Hematopoietic multipotent progenitor cell (in vitro differentiated cells): ENCODE data around the gene GPR87. TPM values are rescaled to one million over a fixed set of nuclear protein-coding genes. Genes with fewer than 3 reads are reported as not detected.

Experiments
- total RNA-seq: library from RNA; depleted of rRNA; stranded (reverse); fragments of >200 nt; gene quantifications from one replicate; pipeline ENCODE4 v1.2.3, GENCODE V29; 2012

The GPR87 gene
- total RNA-seq, 1 donor = not detected

Other genes starting within 250 kb of the GPR87 start
- gene MED12L, start 231.2 kb downstream of the GPR87 start, total RNA-seq = 47.9 TPM
- under 0.01 TPM for gene GPR171, start 113.6 kb downstream of the GPR87 start, total RNA-seq
- gene P2RY14, start 38.3 kb downstream of the GPR87 start, total RNA-seq = 1.1 TPM
- gene P2RY13, start 12.7 kb upstream of the GPR87 start, total RNA-seq = 0.81 TPM
- not detected for gene P2RY12, start 67.9 kb upstream of the GPR87 start, total RNA-seq
- 1.3 TPM for gene IGSF10, start 144.2 kb upstream of the GPR87 start, total RNA-seq